OCI-LY1 (cell line): Measurements from ENCODE around the gene CEP78.

Source experiments
- H2AFZ ChIP-seq: fragments of 200-600 bp; sonication (generic), shearing (Covaris generic); 2 replicates; pipeline ENCODE4 v1.6.0; 2014; ENCODE audit warnings: antibody characterized with exemption, mild to moderate bottlenecking, low read length
- H3F3A ChIP-seq: fragments of 200-600 bp; sonication (generic), shearing (Covaris generic); 2 replicates; pipeline ENCODE4 v1.6.0; 2014; ENCODE audit warnings: mild to moderate bottlenecking, antibody characterized with exemption, low read length, moderate library complexity; ENCODE audit not compliant: insufficient read depth
- H3K27ac ChIP-seq: fragments of 200-600 bp; sonication (generic); 2 replicates; pipeline ENCODE4 v1.5.1; 2014; ENCODE audit warnings: low read length, mixed run types, mild to moderate bottlenecking, low read depth; ENCODE audit not compliant: poor library complexity, severe bottlenecking
- H3K27me3 ChIP-seq: fragments of 200-600 bp; sonication (generic); 2 replicates; pipeline ENCODE4 v1.6.0; 2014; ENCODE audit warnings: antibody characterized with exemption, mild to moderate bottlenecking, low read length, moderate library complexity; ENCODE audit not compliant: insufficient read depth
- H3K36me3 ChIP-seq: fragments of 200-600 bp; sonication (generic); 2 replicates; pipeline ENCODE4 v1.6.1; 2014; ENCODE audit warnings: mild to moderate bottlenecking, antibody characterized with exemption, low read length, moderate library complexity, mixed read lengths; ENCODE audit not compliant: insufficient read depth
- H3K4me1 ChIP-seq: fragments of 200-600 bp; sonication (generic); 2 replicates; pipeline ENCODE4 v1.5.1; 2014; ENCODE audit warnings: mild to moderate bottlenecking, low read length, moderate library complexity; ENCODE audit not compliant: insufficient read depth, severe bottlenecking
- H3K4me2 ChIP-seq: fragments of 200-600 bp; sonication (generic), shearing (Covaris generic); 2 replicates; pipeline ENCODE4 v1.6.1; 2014; ENCODE audit warnings: low read length
- H3K4me3 ChIP-seq: fragments of 200-600 bp; sonication (generic); 2 replicates; pipeline ENCODE4 v1.5.1; 2014; ENCODE audit warnings: low read length, low read depth, mild to moderate bottlenecking, mixed read lengths; ENCODE audit not compliant: poor library complexity, severe bottlenecking
- H3K79me2 ChIP-seq: fragments of 200-600 bp; shearing (Covaris generic); 2 replicates; pipeline ENCODE4 v1.6.1; 2016; ENCODE audit warnings: mixed run types, low read length, mixed read lengths; ENCODE audit not compliant: insufficient read depth
- H3K9ac ChIP-seq: fragments of 200-600 bp; sonication (generic), shearing (Covaris generic); 2 replicates; pipeline ENCODE4 v1.6.1; 2014; ENCODE audit warnings: mild to moderate bottlenecking, low read length, mixed read lengths
- H3K9me2 ChIP-seq: fragments of 200-600 bp; sonication (generic), shearing (Covaris generic); 2 replicates; pipeline ENCODE4 v1.6.1; 2014; ENCODE audit warnings: low read depth, mild to moderate bottlenecking, low read length, mixed read lengths
- H3K9me3 ChIP-seq: fragments of 200-600 bp; shearing (Covaris generic); 2 replicates; pipeline ENCODE4 v1.6.1; 2014; ENCODE audit warnings: low read length, mixed read lengths
- H4K20me1 ChIP-seq: fragments of 200-600 bp; sonication (generic), shearing (Covaris generic); 2 replicates; pipeline ENCODE4 v1.6.0; 2016; ENCODE audit warnings: mild to moderate bottlenecking, low read length; ENCODE audit not compliant: insufficient read depth
- EZH2 ChIP-seq: fragments of 200-600 bp; sonication (generic), shearing (Covaris generic); IDR thresholded peaks from 2 replicates; pipeline ENCODE4 v1.8.0; 2017; ENCODE audit warnings: borderline replicate concordance, mixed run types, mild to moderate bottlenecking, antibody characterized with exemption, low read length, moderate library complexity, mixed read lengths
- TF ChIP-seq, protein P1 (sequence below): fragments of 200-600 bp; sonication (generic), shearing (Covaris generic); IDR thresholded peaks from 2 replicates; pipeline ENCODE4 v1.5.1; 2017; ENCODE audit warnings: mild to moderate bottlenecking, antibody characterized with exemption, low read length, moderate library complexity, mixed read lengths

The CEP78 gene

DNA sequence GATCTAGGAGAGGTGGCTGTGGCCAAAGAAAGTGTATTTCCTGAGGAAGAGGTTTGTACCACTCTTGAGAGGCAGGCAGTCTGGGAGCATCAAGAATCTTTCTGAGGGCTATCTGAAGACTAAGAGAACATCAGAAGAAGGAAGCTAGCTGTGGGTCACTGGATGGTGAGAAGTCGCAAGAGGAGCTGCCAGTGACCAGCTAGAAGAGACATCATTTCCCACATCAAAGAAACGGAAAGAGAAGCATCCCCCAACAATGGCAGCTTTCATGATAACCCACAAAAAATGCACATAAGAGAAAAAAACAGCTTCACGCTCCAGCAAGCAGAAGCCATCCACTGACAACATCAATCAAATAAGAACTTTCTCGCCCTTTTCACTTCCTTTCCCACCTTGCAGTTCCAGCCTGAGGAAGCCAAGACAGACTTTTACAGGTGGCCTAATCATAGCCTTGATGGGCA lies 25.0 kb upstream of the CEP78 start:
- peak overlapping the region; percentile 47 for H3K4me2 ChIP-seq
- H3K79me2 ChIP-seq, result no peaks in the 10 kb centered on the region
- H3K4me3 ChIP-seq, result no peak overlapping the region
- H3K27me3 ChIP-seq, result no peaks in the 10 kb centered on the region
- TF ChIP-seq EZH2, result no peak
- TF ChIP-seq, protein P1, sequence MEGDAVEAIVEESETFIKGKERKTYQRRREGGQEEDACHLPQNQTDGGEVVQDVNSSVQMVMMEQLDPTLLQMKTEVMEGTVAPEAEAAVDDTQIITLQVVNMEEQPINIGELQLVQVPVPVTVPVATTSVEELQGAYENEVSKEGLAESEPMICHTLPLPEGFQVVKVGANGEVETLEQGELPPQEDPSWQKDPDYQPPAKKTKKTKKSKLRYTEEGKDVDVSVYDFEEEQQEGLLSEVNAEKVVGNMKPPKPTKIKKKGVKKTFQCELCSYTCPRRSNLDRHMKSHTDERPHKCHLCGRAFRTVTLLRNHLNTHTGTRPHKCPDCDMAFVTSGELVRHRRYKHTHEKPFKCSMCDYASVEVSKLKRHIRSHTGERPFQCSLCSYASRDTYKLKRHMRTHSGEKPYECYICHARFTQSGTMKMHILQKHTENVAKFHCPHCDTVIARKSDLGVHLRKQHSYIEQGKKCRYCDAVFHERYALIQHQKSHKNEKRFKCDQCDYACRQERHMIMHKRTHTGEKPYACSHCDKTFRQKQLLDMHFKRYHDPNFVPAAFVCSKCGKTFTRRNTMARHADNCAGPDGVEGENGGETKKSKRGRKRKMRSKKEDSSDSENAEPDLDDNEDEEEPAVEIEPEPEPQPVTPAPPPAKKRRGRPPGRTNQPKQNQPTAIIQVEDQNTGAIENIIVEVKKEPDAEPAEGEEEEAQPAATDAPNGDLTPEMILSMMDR, result no peak
- no peaks in the 10 kb centered on the region for H4K20me1 ChIP-seq
- H2AFZ ChIP-seq, result no peak overlapping the region
- peak overlapping the region; percentile 82 for H3K27ac ChIP-seq
- no peaks in the 10 kb centered on the region for H3F3A ChIP-seq
- H3K4me1 ChIP-seq, result peaks cover 35% of the 10 kb centered on the region
- no peaks in the 10 kb centered on the region for H3K9me3 ChIP-seq
- no peak overlapping the region for H3K9ac ChIP-seq
- H3K9me2 ChIP-seq, result no peaks in the 10 kb centered on the region
- no peaks in the 10 kb centered on the region for H3K36me3 ChIP-seq

DNA sequence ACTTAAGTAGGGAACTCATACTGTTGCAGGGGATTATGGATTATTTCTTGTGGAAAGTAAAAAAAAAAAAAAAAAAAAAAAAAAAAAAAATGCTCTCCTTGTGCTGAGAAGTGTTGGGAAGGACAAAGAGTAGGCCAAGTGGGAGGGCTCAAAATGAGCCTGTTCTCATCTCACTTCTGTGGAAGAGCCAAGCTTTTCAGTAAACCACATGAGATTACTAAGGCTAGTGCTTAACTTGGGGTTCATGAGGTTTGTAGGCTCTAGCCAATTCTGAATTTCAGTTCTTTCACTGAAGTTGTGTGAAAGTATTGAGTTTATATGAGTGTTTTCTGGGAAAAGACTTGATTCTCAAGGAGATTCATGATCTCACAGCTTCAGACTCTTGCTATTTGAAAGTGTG lies 23.0 kb upstream of the CEP78 start:
- no peaks in the 10 kb centered on the region for H4K20me1 ChIP-seq
- no peak overlapping the region for H3K27ac ChIP-seq
- no peak overlapping the region for H3K4me3 ChIP-seq
- peaks cover 35% of the 10 kb centered on the region for H3K4me1 ChIP-seq
- TF ChIP-seq EZH2, result no peak
- TF ChIP-seq, protein P1, result no peak
- no peak overlapping the region for H3K9ac ChIP-seq
- H3K27me3 ChIP-seq, result no peaks in the 10 kb centered on the region
- no peaks in the 10 kb centered on the region for H3K36me3 ChIP-seq
- no peak overlapping the region for H2AFZ ChIP-seq
- no peaks in the 10 kb centered on the region for H3F3A ChIP-seq
- H3K4me2 ChIP-seq, result no peak overlapping the region
- H3K79me2 ChIP-seq, result no peaks in the 10 kb centered on the region
- no peaks in the 10 kb centered on the region for H3K9me3 ChIP-seq
- H3K9me2 ChIP-seq, result no peaks in the 10 kb centered on the region

DNA sequence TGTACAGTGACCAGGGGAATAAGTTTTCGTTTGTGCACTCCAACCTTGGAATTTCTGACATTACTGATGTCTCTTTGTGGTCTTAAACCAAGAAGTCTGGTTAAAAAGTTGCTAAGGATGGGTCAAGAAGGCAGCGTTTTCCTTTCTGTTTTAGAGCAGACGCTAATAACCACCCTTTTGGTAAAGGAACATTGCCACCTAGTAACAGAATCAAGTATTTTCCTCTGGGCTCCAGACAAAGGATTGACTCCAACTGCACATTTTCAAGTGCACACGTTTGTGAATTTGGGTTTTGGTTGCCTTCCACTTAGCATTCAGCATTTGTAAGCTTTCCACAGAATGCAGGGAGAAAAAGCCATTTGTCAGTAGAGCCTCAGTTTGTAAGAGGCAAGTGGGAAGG lies 22.2 kb upstream of the CEP78 start:
- no peaks in the 10 kb centered on the region for H3K9me2 ChIP-seq
- H3K27ac ChIP-seq, result no peak overlapping the region
- H3K4me3 ChIP-seq, result no peak overlapping the region
- no peak for TF ChIP-seq EZH2
- TF ChIP-seq, protein P1, result peak; percentile 54; the same call in 1 of the 2 replicates
- no peak overlapping the region for H3K9ac ChIP-seq
- no peaks in the 10 kb centered on the region for H3K9me3 ChIP-seq
- H3K4me2 ChIP-seq, result no peak overlapping the region
- H3K4me1 ChIP-seq, result peaks cover 35% of the 10 kb centered on the region
- H4K20me1 ChIP-seq, result no peaks in the 10 kb centered on the region
- H3K27me3 ChIP-seq, result no peaks in the 10 kb centered on the region
- H2AFZ ChIP-seq, result no peak overlapping the region
- H3F3A ChIP-seq, result no peaks in the 10 kb centered on the region
- H3K36me3 ChIP-seq, result no peaks in the 10 kb centered on the region
- no peaks in the 10 kb centered on the region for H3K79me2 ChIP-seq
